Measurements from ENCODE around the gene NR2F1-AS1. TPM values are rescaled to one million over a fixed set of nuclear protein-coding genes. Genes with fewer than 3 reads are reported as not detected.

NR2F1-AS1 gene
- total RNA-seq, 4 donors from 2014 or later, result 6.0 to 48.1 (median 14.4) TPM

DNA sequence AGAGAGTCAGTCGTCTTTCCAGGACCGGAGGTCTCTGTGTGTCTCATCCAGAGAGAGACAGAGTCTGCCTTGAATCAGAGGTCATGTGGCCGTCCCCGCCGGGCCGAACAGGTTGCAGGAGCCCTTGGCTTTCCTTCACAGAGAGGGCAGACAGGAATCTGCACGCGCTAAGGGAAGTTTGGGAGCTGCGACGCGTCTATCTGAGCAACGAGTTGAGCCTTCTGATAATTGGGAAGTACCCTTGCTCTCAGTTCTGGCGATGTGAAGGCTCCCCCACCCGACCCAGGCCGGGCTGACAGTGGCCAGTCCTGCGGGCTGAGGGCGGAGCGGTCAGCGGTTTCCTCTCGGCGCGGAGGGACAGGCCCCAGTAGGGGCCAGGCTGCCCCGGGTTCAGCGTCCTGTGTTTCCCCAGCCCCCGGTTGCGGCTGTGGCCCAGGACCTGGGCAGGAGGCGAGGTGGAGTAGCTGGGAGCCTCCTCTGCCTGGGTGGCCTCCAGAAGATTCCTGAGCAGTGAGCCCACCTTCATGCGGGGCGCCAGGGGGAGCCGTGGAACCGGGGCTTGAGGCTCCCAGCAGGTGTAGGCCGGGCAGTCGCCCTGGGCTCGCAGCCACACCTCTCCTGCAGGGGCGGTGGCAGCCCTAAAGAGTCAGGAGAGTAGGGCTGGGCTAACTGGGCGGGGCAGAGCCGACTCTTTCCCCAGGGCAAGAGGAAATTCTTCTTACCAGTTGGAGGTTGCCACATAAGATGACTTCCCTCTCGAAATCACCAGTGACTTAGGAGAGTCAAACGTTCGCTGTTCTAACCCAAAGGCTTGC, 15.9 kb upstream of the NR2F1-AS1 start:
- peak overlapping the region in 1 of 4 donors; percentile 83 for H3K27ac ChIP-seq
- H3K4me3 ChIP-seq, result no peak overlapping the region
- peak; percentile 20 for ATAC-seq
- TF ChIP-seq EP300 (IDR thresholded peaks at IDR 0.05) (no peak), POLR2AphosphoS5 (IDR thresholded peaks at IDR 0.05) (no peak), POLR2A (IDR thresholded peaks at IDR 0.05) (no peak)
- TF ChIP-seq, protein P1, sequence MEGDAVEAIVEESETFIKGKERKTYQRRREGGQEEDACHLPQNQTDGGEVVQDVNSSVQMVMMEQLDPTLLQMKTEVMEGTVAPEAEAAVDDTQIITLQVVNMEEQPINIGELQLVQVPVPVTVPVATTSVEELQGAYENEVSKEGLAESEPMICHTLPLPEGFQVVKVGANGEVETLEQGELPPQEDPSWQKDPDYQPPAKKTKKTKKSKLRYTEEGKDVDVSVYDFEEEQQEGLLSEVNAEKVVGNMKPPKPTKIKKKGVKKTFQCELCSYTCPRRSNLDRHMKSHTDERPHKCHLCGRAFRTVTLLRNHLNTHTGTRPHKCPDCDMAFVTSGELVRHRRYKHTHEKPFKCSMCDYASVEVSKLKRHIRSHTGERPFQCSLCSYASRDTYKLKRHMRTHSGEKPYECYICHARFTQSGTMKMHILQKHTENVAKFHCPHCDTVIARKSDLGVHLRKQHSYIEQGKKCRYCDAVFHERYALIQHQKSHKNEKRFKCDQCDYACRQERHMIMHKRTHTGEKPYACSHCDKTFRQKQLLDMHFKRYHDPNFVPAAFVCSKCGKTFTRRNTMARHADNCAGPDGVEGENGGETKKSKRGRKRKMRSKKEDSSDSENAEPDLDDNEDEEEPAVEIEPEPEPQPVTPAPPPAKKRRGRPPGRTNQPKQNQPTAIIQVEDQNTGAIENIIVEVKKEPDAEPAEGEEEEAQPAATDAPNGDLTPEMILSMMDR (IDR thresholded peaks at IDR 0.05), result no peak
- 100% methylated on average over 1 of the region's 40 CpGs; no CpG with 5 or more reads in 1 of the 2 donors for whole genome bisulfite sequencing, 2 donors (ENCODE audit: low coverage in 1 of 2)
- no peaks in the 10 kb centered on the region for H3K9me3 ChIP-seq
- H3K4me1 ChIP-seq, result no peaks in the 10 kb centered on the region
- peaks cover 14% of the 10 kb centered on the region for H3K27me3 ChIP-seq
- peaks cover 0 to 30% of the 10 kb centered on the region in 2 donors for H3K36me3 ChIP-seq

- Histone ChIP-seq H3K36me3 (peaks cover 0 to 31% of the 10 kb centered on the region in 2 donors), H3K27ac (peak overlapping the region in 1 of 4 donors; percentile 83), H3K4me3 (no peak overlapping the region), H3K9me3 (no peaks in the 10 kb centered on the region), H3K4me1 (peaks cover 0 to 5% (median 0%) of the 10 kb centered on the region in 3 donors), H3K27me3 (peaks cover 11% of the 10 kb centered on the region)
- 68 to 81% methylated on average over 3 of the region's 14 CpGs for WGBS, 2 donors (ENCODE audit: low coverage in 1 of 2)
- TF ChIP-seq POLR2AphosphoS5 (IDR thresholded peaks at IDR 0.05) (no peak), POLR2A (IDR thresholded peaks at IDR 0.05) (no peak), EP300 (IDR thresholded peaks at IDR 0.05) (no peak)
- TF ChIP-seq, protein P1 (IDR thresholded peaks at IDR 0.05), result no peak
- no peak for ATAC-seq
These were observed 15.3 kb upstream of the NR2F1-AS1 start for GRCh38 chr5:93596310-93596675.

DNA sequence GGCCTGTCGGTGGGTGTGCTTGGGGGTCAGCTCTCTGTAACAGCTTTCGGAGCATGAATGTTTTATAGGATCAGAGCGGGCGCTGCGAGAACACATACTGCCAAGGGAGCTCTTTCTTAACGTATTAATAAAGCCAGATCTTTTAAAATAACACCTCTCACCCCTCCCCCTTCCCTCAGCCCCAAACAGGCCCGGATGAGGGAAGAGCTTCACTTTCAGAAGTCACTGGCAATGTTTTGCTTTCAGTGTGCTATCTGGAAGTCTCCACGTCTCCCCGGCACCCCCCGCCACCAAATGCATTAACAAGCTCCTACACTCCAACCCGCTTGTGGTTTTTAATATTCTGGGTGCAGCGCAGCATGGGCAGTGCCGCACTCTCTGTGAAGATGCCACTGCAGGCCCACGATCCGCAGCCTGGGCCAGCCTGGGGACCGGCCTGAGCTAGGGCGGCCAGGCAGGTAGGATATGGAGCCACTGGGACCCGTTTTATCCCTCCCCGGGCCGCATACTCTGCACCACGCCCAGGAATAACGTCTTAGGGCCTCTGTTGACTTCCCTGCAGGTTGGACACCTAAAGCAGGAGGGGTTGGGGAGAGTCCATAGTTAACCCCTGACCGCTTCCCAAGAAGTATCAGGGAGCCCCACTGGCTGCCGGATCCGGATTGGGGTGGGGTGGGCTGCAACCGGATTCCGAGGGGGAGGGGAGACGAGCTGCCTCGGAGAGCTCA, 14.6 kb upstream of the NR2F1-AS1 start:
- Histone ChIP-seq H3K36me3 (peaks cover 0 to 37% of the 10 kb centered on the region in 2 donors), H3K9me3 (no peaks in the 10 kb centered on the region), H3K27ac (peak overlapping the region in 3 of 4 donors; percentile 10 to 64 (median 10)), H3K4me1 (peaks cover 0 to 12% (median 0%) of the 10 kb centered on the region in 3 donors), H3K4me3 (no peak overlapping the region), H3K27me3 (peaks cover 11% of the 10 kb centered on the region)
- ATAC-seq, result no peak
- WGBS, 2 donors (ENCODE audit: low coverage in 1 of 2), result 69 to 76% methylated on average over 7 to 10 of the region's 29 CpGs
- TF ChIP-seq POLR2A (IDR thresholded peaks at IDR 0.05) (no peak), EP300 (IDR thresholded peaks at IDR 0.05) (no peak), POLR2AphosphoS5 (IDR thresholded peaks at IDR 0.05) (no peak)
- TF ChIP-seq, protein P1 (IDR thresholded peaks at IDR 0.05), result no peak

DNA sequence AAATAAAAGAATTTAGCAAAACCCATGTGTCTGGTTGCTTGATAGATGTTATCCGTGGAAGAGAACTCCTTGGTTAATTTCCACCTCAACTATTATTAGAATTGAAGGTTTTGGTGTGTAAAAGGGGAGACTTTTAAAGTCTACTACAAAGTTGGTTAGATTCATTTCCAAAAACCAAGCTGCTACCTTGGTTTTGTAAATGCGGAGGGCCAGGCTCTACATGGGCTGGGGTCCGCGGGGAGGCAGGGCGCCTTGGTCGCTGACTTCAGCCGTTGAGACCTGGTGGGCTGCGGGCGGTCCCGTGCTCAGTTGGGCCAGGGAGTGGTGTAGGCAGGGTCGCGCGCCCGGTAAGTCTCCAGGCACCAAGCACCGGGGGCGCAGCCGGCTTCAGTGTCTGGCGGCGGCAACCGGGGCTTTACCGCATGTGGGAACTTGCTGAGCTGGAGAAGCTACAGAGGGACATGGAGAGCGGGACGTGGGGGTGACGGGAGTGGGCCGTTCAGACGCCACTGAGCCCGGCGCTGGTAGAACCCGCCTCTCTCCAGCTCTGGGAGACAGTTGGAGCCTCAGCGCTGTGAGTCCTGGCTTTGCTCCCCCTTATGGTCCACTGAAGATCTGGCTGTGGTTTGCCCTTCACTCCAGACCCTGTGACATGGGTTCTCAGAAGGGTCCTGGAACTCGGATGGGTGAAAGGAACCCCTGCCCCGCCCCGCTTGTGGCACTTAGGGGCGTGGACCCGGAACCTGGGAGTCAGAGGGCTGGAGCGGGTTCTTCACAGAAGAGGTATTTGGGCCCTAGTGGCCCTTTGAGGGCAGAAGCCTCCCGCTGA, 13.8 kb upstream of the NR2F1-AS1 start:
- 39 to 76% methylated on average over 7 to 13 of the region's 37 CpGs for WGBS, 2 donors (ENCODE audit: low coverage in 1 of 2)
- H3K4me1 ChIP-seq, result peaks cover 0 to 20% (median 0%) of the 10 kb centered on the region in 3 donors
- TF ChIP-seq EP300 (IDR thresholded peaks at IDR 0.05) (no peak), POLR2AphosphoS5 (IDR thresholded peaks at IDR 0.05) (no peak), POLR2A (IDR thresholded peaks at IDR 0.05) (no peak)
- TF ChIP-seq, protein P1 (IDR thresholded peaks at IDR 0.05), result no peak
- H3K27ac ChIP-seq, result peak overlapping the region in 3 of 4 donors; percentile 10 to 64 (median 10)
- ATAC-seq, result no peak
- H3K9me3 ChIP-seq, result no peaks in the 10 kb centered on the region
- H3K4me3 ChIP-seq, result no peak overlapping the region
- peaks cover 0 to 37% of the 10 kb centered on the region in 2 donors for H3K36me3 ChIP-seq
- H3K27me3 ChIP-seq, result peaks cover 11% of the 10 kb centered on the region
